ENCODE data around the gene CDH22. TPM values are rescaled to one million over a fixed set of nuclear protein-coding genes. Genes with fewer than 3 reads are reported as not detected.

The CDH22 gene
- polyA plus RNA-seq, 1 donor from 2014 or later: 2.1 TPM

- H2AFZ ChIP-seq (ENCODE audit: low read depth, low read length): no peak overlapping the region
- H3K9me3 ChIP-seq (ENCODE audit: low read length): no peaks in the 10 kb centered on the region
- H3K79me2 ChIP-seq (replicated peaks; ENCODE audit: insufficient read depth, low read length): no peaks in the 10 kb centered on the region
- H3K9me2 ChIP-seq (ENCODE audit: insufficient read depth, low read length): no peaks in the 10 kb centered on the region
- no peaks in the 10 kb centered on the region for H4K20me1 ChIP-seq (ENCODE audit: insufficient read depth)
- H3K27me3 ChIP-seq (ENCODE audit: insufficient read depth, low read depth, low read length): no peaks in the 10 kb centered on the region
- H3K27ac ChIP-seq (ENCODE audit: low read length): no peak overlapping the region
- H3K9ac ChIP-seq (ENCODE audit: low read length): no peak overlapping the region
- TF ChIP-seq REST (IDR thresholded peaks at IDR 0.05; ENCODE audit: borderline replicate concordance) (no peak), EP300 (conservative IDR thresholded peaks at IDR 0.05; ENCODE audit: poor library complexity, severe bottlenecking) (no peak), MXI1 (conservative IDR thresholded peaks at IDR 0.05; ENCODE audit: poor library complexity, severe bottlenecking) (no peak), SMC3 (conservative IDR thresholded peaks at IDR 0.05; ENCODE audit: poor library complexity) (no peak), RAD21 (conservative IDR thresholded peaks at IDR 0.05) (no peak), POLR2AphosphoS5 (IDR thresholded peaks at IDR 0.05) (no peak), CTCF (IDR thresholded peaks at IDR 0.05; ENCODE audit: poor library complexity, severe bottlenecking) (no peak), EZH2 (IDR thresholded peaks at IDR 0.05; ENCODE audit: borderline replicate concordance, insufficient read depth, low read length, poor library complexity, severe bottlenecking) (no peak), TAF1 (IDR thresholded peaks at IDR 0.05; ENCODE audit: low read depth) (no peak)
- no peaks in the 10 kb centered on the region for H3K36me3 ChIP-seq (ENCODE audit: insufficient read depth, low read length)
- no peak overlapping the region for H3K4me2 ChIP-seq (ENCODE audit: low read length)
- no peak overlapping the region for H3K4me3 ChIP-seq (ENCODE audit: low read length)
- H3F3A ChIP-seq (ENCODE audit: insufficient read depth, low read length, poor library complexity, severe bottlenecking): no peaks in the 10 kb centered on the region
These were observed 35.8 kb downstream of the CDH22 start for GRCh38 chr20:46272389-46273047.

- Histone ChIP-seq H3F3A (ENCODE audit: insufficient read depth, low read length, poor library complexity, severe bottlenecking) (no peaks in the 10 kb centered on the region), H2AFZ (ENCODE audit: low read depth, low read length) (no peak overlapping the region), H3K79me2 (replicated peaks; ENCODE audit: insufficient read depth, low read length) (no peaks in the 10 kb centered on the region), H3K9ac (ENCODE audit: low read length) (no peak overlapping the region), H3K27me3 (ENCODE audit: insufficient read depth, low read depth, low read length) (no peaks in the 10 kb centered on the region), H3K9me2 (ENCODE audit: insufficient read depth, low read length) (no peaks in the 10 kb centered on the region), H3K4me2 (ENCODE audit: low read length) (no peak overlapping the region), H3K9me3 (ENCODE audit: low read length) (no peaks in the 10 kb centered on the region), H3K27ac (ENCODE audit: low read length) (no peak overlapping the region), H3K36me3 (ENCODE audit: insufficient read depth, low read length) (no peaks in the 10 kb centered on the region), H3K4me3 (ENCODE audit: low read length) (no peak overlapping the region), H4K20me1 (ENCODE audit: insufficient read depth) (no peaks in the 10 kb centered on the region)
- no peak for TF ChIP-seq TAF1 (IDR thresholded peaks at IDR 0.05; ENCODE audit: low read depth)
- no peak for TF ChIP-seq MXI1 (conservative IDR thresholded peaks at IDR 0.05; ENCODE audit: poor library complexity, severe bottlenecking)
- no peak for TF ChIP-seq SMC3 (conservative IDR thresholded peaks at IDR 0.05; ENCODE audit: poor library complexity)
- no peak for TF ChIP-seq RAD21 (conservative IDR thresholded peaks at IDR 0.05)
- TF ChIP-seq EP300 (conservative IDR thresholded peaks at IDR 0.05; ENCODE audit: poor library complexity, severe bottlenecking): no peak
- TF ChIP-seq EZH2 (IDR thresholded peaks at IDR 0.05; ENCODE audit: borderline replicate concordance, insufficient read depth, low read length, poor library complexity, severe bottlenecking): no peak
- TF ChIP-seq POLR2AphosphoS5 (IDR thresholded peaks at IDR 0.05): no peak
- TF ChIP-seq CTCF (IDR thresholded peaks at IDR 0.05; ENCODE audit: poor library complexity, severe bottlenecking): no peak
- TF ChIP-seq REST (IDR thresholded peaks at IDR 0.05; ENCODE audit: borderline replicate concordance): no peak
These were observed 37.1 kb downstream of the CDH22 start for GRCh38 chr20:46270977-46271744.

Data from neural cell (in vitro differentiated cells).